AG10803 (cell line): Measurements from ENCODE around the gene EPHB4.
"Not testable (repeated sequence)": the region's sequence is repeated elsewhere in the genome, so short reads cannot be mapped to it uniquely, and the experiment has no call there.

Source experiments
- DNase-seq: peaks from one replicate; pipeline ENCODE4 v3.0.0; 2010; ENCODE audit warnings: low read depth
- H3K4me3 ChIP-seq: 2 replicates; pipeline ENCODE4 v1.5.1; 2011; ENCODE audit warnings: mild to moderate bottlenecking, low read length, control low read depth
- CTCF ChIP-seq: conservative IDR thresholded peaks from 2 replicates; pipeline ENCODE4 v1.5.1; 2011; ENCODE audit warnings: mild to moderate bottlenecking, low read length, control low read depth, inconsistent platforms

The EPHB4 gene

GRCh38 chr7:100818366-100818765 lies 9.0 kb downstream of the EPHB4 start:
- DNase-seq = no peak
- TF ChIP-seq CTCF = no peak
- H3K4me3 ChIP-seq = no peak overlapping the region

GRCh38 chr7:100817097-100817496 lies 10.2 kb downstream of the EPHB4 start:
- no peak for DNase-seq
- H3K4me3 ChIP-seq = no peak overlapping the region
- no peak for TF ChIP-seq CTCF

GRCh38 chr7:100816515-100816914 lies 10.8 kb downstream of the EPHB4 start:
- not testable (repeated sequence) for H3K4me3 ChIP-seq

GRCh38 chr7:100812729-100813128 lies 14.6 kb downstream of the EPHB4 start:
- TF ChIP-seq CTCF = no peak
- no peak for DNase-seq
- H3K4me3 ChIP-seq = no peak overlapping the region

More at GRCh38 chr7:100816515-100816914, 10.8 kb downstream of the EPHB4 start:
- DNase-seq = not testable (repeated sequence)

- TF ChIP-seq CTCF = no peak
These were observed 15.8 kb downstream of the EPHB4 start for GRCh38 chr7:100811480-100811879.

GRCh38 chr7:100808354-100808875 lies 18.9 kb downstream of the EPHB4 start:
- no peak for DNase-seq
- no peak for TF ChIP-seq CTCF
- no peak overlapping the region for H3K4me3 ChIP-seq

More at GRCh38 chr7:100811480-100811879, 15.8 kb downstream of the EPHB4 start:
- no peak overlapping the region for H3K4me3 ChIP-seq
- no peak for DNase-seq

- not testable (repeated sequence) for H3K4me3 ChIP-seq, DNase-seq
These were observed 20.4 kb downstream of the EPHB4 start for GRCh38 chr7:100806883-100807282.

GRCh38 chr7:100806276-100806675 lies 21.0 kb downstream of the EPHB4 start:
- DNase-seq = no peak
- no peak overlapping the region for H3K4me3 ChIP-seq
- TF ChIP-seq CTCF = no peak
